Keratinocyte (primary cell): Measurements from ENCODE around the gene SYT15.

ENCODE experiments used
- EZH2 ChIP-seq: IDR thresholded peaks from one replicate; pipeline ENCODE4 v1.6.1; 2012; ENCODE audit warnings: inconsistent platforms, mild to moderate bottlenecking, low read length, moderate library complexity
- TF ChIP-seq, protein P1 (sequence below), 3 experiments: IDR thresholded peaks in 1 of 3; conservative IDR thresholded peaks in 1 of 3; optimal IDR thresholded peaks in 1 of 3; 2 replicates in 2 of 3; 3 replicates in 1 of 3; pipeline versions ENCODE3 to v1.5.1; 2011; ENCODE audit warnings: low read length in 3 of 3, mild to moderate bottlenecking in 3 of 3, moderate library complexity in 2 of 3, control low read depth in 1 of 3, inconsistent platforms in 1 of 3; ENCODE audit not compliant: insufficient read depth in 2 of 3; ENCODE audit errors: extremely low read depth in 1 of 3

DNA sequence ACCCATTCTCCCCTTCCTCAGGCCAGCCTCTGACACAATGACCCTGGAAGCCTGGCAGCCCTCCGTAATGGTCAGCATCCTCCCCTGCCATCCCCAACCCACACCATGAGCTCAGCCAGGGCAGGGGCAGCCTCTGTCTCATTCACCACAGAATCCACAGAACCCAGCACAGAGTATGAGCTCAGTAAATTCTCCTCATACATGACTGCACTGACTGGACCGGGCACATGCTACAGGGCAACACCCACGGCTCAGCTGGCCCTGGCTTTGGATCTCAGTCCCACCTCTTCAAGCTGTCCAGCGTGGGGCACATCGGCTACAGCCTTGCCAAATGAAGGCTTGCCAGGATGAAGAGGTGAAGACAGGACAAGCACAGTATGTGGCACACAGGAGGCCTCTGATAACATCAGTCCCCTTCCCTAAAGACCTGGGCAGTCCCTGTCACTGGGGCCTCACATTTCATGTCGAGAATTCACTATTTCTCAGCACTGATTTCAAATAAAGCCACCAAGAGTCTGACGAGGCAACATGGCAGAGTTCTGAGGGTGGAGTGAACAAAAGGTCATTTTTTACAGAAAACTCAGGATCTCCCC lies 30.3 kb upstream of the SYT15 start:
- TF ChIP-seq EZH2: no peak
- TF ChIP-seq, protein P1, sequence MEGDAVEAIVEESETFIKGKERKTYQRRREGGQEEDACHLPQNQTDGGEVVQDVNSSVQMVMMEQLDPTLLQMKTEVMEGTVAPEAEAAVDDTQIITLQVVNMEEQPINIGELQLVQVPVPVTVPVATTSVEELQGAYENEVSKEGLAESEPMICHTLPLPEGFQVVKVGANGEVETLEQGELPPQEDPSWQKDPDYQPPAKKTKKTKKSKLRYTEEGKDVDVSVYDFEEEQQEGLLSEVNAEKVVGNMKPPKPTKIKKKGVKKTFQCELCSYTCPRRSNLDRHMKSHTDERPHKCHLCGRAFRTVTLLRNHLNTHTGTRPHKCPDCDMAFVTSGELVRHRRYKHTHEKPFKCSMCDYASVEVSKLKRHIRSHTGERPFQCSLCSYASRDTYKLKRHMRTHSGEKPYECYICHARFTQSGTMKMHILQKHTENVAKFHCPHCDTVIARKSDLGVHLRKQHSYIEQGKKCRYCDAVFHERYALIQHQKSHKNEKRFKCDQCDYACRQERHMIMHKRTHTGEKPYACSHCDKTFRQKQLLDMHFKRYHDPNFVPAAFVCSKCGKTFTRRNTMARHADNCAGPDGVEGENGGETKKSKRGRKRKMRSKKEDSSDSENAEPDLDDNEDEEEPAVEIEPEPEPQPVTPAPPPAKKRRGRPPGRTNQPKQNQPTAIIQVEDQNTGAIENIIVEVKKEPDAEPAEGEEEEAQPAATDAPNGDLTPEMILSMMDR (optimal IDR thresholded peaks at IDR 0.05 in 1 of 3, IDR thresholded peaks at IDR 0.05 in 1 of 3, conservative IDR thresholded peaks at IDR 0.05 in 1 of 3; ENCODE audit: extremely low read depth in 1 of 3, insufficient read depth in 2 of 3, low read length in 3 of 3): no peak
